K562 (cell line): ENCODE results near the gene NAA80. TPM values are rescaled to one million over a fixed set of nuclear protein-coding genes. Genes with fewer than 3 reads are reported as not detected.

Source experiments
- TBP ChIP-seq: optimal IDR thresholded peaks from 2 replicates; pipeline ENCODE3; 2011; ENCODE audit warnings: low read depth, low read length, improper control_type of control experiment
- polyA plus RNA-seq, 8 experiments: library from polyadenylated mRNA; depleted of rRNA in 4 of 8; stranded (reverse) in 5 of 8; unstranded in 3 of 8; fragments of >200 nt; fragmentation: Nextera tagmentation in 2 of 8; fragmentation: Illumina TruSeq in 1 of 8; extraction: Ambion mirVana in 2 of 8; extraction: Trizol in 1 of 8; gene quantifications; 2 replicates each; pipeline versions ENCODE4 v1.2.1 to v1.2.3, GENCODE V29; 2011 to 2014; ENCODE audit warnings: inconsistent platforms in 1 of 8, missing spikeins in 1 of 8
- total RNA-seq, 7 experiments: library from RNA; depleted of rRNA in 6 of 7; stranded (reverse); fragments of >200 nt in 6 of 7; fragmentation: Illumina TruSeq in 2 of 7; extraction: Trizol in 2 of 7; gene quantifications; 2 replicates each; pipeline versions ENCODE4 v1.2.1 to v1.2.3, GENCODE V29; 2011 to 2021; ENCODE audit warnings: low replicate concordance in 1 of 7
- TF ChIP-seq, protein P1 (sequence below), 2 experiments: fragments of 450-650 bp; formaldehyde crosslinking in 1 of 2; IDR thresholded peaks; 2 replicates each; pipeline versions ENCODE4 v1.4.0 to v1.6.1; 2014 to 2020; ENCODE audit warnings: mild to moderate bottlenecking in 2 of 2, borderline replicate concordance in 1 of 2, low read depth in 1 of 2
- TF ChIP-seq, protein P2 (sequence below): fragments of 450-650 bp; IDR thresholded peaks from 2 replicates; pipeline ENCODE4 v1.6.1; 2016; ENCODE audit warnings: mild to moderate bottlenecking, moderate library complexity
- TF ChIP-seq, protein P3 (sequence below): fragments of 450-650 bp; IDR thresholded peaks from 2 replicates; pipeline ENCODE4 v1.6.1; 2017; ENCODE audit warnings: mild to moderate bottlenecking, moderate library complexity

The NAA80 gene
- total and polyA plus RNA-seq, 9 of the 15 experiments (the other 6 are each of a cell fraction or from before 2014, with no cell fraction given): 0.82 to 24.0 (median 8.6) TPM

DNA sequence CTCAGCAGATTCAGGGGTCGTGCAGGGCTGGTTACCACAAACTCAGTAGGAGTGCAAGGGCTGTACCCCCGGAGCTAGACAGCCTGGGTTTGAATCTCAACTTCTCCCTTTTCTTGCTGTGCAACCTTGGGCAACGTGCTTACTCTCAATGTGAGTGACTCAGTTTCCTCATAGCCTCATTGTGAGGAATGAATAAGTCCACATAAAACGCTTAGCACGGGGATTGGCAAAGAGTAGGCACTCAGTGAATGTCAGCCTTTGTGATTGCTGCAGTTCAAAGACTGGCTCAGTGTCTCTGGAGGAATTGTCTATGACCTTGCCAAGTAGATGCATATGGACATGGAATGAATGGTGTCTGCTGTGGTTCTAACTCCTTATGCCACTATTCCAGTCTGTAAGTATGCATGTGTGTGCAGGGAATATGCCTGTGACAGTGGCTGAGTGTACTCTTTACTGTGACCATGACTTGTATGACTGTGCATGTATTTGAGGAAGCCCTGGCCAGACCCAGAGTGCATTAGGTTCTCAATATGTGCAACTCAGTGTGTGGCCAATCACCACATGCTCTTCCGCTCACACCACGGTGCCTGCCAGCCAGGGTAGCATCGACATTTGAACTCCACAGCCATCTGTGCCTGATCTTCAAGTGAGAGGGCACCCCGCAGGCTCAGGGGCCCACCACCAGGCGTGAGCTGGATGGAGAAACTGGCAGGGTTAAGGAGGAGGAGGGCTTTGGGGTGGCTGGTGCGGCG is 900 bp upstream of the NAA80 start (continued):
- TF ChIP-seq, protein P1, sequence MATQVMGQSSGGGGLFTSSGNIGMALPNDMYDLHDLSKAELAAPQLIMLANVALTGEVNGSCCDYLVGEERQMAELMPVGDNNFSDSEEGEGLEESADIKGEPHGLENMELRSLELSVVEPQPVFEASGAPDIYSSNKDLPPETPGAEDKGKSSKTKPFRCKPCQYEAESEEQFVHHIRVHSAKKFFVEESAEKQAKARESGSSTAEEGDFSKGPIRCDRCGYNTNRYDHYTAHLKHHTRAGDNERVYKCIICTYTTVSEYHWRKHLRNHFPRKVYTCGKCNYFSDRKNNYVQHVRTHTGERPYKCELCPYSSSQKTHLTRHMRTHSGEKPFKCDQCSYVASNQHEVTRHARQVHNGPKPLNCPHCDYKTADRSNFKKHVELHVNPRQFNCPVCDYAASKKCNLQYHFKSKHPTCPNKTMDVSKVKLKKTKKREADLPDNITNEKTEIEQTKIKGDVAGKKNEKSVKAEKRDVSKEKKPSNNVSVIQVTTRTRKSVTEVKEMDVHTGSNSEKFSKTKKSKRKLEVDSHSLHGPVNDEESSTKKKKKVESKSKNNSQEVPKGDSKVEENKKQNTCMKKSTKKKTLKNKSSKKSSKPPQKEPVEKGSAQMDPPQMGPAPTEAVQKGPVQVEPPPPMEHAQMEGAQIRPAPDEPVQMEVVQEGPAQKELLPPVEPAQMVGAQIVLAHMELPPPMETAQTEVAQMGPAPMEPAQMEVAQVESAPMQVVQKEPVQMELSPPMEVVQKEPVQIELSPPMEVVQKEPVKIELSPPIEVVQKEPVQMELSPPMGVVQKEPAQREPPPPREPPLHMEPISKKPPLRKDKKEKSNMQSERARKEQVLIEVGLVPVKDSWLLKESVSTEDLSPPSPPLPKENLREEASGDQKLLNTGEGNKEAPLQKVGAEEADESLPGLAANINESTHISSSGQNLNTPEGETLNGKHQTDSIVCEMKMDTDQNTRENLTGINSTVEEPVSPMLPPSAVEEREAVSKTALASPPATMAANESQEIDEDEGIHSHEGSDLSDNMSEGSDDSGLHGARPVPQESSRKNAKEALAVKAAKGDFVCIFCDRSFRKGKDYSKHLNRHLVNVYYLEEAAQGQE (IDR thresholded peaks at IDR 0.05; ENCODE audit: borderline replicate concordance): no peak
- TF ChIP-seq, protein P1 (CRISPR knock-in tag; IDR thresholded peaks at IDR 0.05; ENCODE audit: low read depth): no peak
- TF ChIP-seq, protein P2, sequence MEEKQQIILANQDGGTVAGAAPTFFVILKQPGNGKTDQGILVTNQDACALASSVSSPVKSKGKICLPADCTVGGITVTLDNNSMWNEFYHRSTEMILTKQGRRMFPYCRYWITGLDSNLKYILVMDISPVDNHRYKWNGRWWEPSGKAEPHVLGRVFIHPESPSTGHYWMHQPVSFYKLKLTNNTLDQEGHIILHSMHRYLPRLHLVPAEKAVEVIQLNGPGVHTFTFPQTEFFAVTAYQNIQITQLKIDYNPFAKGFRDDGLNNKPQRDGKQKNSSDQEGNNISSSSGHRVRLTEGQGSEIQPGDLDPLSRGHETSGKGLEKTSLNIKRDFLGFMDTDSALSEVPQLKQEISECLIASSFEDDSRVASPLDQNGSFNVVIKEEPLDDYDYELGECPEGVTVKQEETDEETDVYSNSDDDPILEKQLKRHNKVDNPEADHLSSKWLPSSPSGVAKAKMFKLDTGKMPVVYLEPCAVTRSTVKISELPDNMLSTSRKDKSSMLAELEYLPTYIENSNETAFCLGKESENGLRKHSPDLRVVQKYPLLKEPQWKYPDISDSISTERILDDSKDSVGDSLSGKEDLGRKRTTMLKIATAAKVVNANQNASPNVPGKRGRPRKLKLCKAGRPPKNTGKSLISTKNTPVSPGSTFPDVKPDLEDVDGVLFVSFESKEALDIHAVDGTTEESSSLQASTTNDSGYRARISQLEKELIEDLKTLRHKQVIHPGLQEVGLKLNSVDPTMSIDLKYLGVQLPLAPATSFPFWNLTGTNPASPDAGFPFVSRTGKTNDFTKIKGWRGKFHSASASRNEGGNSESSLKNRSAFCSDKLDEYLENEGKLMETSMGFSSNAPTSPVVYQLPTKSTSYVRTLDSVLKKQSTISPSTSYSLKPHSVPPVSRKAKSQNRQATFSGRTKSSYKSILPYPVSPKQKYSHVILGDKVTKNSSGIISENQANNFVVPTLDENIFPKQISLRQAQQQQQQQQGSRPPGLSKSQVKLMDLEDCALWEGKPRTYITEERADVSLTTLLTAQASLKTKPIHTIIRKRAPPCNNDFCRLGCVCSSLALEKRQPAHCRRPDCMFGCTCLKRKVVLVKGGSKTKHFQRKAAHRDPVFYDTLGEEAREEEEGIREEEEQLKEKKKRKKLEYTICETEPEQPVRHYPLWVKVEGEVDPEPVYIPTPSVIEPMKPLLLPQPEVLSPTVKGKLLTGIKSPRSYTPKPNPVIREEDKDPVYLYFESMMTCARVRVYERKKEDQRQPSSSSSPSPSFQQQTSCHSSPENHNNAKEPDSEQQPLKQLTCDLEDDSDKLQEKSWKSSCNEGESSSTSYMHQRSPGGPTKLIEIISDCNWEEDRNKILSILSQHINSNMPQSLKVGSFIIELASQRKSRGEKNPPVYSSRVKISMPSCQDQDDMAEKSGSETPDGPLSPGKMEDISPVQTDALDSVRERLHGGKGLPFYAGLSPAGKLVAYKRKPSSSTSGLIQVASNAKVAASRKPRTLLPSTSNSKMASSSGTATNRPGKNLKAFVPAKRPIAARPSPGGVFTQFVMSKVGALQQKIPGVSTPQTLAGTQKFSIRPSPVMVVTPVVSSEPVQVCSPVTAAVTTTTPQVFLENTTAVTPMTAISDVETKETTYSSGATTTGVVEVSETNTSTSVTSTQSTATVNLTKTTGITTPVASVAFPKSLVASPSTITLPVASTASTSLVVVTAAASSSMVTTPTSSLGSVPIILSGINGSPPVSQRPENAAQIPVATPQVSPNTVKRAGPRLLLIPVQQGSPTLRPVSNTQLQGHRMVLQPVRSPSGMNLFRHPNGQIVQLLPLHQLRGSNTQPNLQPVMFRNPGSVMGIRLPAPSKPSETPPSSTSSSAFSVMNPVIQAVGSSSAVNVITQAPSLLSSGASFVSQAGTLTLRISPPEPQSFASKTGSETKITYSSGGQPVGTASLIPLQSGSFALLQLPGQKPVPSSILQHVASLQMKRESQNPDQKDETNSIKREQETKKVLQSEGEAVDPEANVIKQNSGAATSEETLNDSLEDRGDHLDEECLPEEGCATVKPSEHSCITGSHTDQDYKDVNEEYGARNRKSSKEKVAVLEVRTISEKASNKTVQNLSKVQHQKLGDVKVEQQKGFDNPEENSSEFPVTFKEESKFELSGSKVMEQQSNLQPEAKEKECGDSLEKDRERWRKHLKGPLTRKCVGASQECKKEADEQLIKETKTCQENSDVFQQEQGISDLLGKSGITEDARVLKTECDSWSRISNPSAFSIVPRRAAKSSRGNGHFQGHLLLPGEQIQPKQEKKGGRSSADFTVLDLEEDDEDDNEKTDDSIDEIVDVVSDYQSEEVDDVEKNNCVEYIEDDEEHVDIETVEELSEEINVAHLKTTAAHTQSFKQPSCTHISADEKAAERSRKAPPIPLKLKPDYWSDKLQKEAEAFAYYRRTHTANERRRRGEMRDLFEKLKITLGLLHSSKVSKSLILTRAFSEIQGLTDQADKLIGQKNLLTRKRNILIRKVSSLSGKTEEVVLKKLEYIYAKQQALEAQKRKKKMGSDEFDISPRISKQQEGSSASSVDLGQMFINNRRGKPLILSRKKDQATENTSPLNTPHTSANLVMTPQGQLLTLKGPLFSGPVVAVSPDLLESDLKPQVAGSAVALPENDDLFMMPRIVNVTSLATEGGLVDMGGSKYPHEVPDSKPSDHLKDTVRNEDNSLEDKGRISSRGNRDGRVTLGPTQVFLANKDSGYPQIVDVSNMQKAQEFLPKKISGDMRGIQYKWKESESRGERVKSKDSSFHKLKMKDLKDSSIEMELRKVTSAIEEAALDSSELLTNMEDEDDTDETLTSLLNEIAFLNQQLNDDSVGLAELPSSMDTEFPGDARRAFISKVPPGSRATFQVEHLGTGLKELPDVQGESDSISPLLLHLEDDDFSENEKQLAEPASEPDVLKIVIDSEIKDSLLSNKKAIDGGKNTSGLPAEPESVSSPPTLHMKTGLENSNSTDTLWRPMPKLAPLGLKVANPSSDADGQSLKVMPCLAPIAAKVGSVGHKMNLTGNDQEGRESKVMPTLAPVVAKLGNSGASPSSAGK: peak; percentile 82
- no peak for TF ChIP-seq TBP
- TF ChIP-seq, protein P3, sequence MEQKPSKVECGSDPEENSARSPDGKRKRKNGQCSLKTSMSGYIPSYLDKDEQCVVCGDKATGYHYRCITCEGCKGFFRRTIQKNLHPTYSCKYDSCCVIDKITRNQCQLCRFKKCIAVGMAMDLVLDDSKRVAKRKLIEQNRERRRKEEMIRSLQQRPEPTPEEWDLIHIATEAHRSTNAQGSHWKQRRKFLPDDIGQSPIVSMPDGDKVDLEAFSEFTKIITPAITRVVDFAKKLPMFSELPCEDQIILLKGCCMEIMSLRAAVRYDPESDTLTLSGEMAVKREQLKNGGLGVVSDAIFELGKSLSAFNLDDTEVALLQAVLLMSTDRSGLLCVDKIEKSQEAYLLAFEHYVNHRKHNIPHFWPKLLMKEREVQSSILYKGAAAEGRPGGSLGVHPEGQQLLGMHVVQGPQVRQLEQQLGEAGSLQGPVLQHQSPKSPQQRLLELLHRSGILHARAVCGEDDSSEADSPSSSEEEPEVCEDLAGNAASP: no peak
